Hindlimb muscle (tissue), 1 donor: ENCODE results near the gene MOB3A. TPM values are rescaled to one million over a fixed set of nuclear protein-coding genes. Genes with fewer than 3 reads are reported as not detected.
"Not testable (repeated sequence)": the region's sequence is repeated elsewhere in the genome, so short reads cannot be mapped to it uniquely, and the experiment has no call there.

Source experiments
- DNase-seq: peaks from one replicate; pipeline ENCODE4 v3.0.0-alpha.2; 2013
- polyA plus RNA-seq: library from polyadenylated mRNA; unstranded; fragments of 120-200 nt; gene quantifications from one replicate; pipeline ENCODE4 v1.2.1, GENCODE V29; 2013; ENCODE audit not compliant: insufficient read length

Gene MOB3A
- polyA plus RNA-seq, result 18.3 TPM

DNA sequence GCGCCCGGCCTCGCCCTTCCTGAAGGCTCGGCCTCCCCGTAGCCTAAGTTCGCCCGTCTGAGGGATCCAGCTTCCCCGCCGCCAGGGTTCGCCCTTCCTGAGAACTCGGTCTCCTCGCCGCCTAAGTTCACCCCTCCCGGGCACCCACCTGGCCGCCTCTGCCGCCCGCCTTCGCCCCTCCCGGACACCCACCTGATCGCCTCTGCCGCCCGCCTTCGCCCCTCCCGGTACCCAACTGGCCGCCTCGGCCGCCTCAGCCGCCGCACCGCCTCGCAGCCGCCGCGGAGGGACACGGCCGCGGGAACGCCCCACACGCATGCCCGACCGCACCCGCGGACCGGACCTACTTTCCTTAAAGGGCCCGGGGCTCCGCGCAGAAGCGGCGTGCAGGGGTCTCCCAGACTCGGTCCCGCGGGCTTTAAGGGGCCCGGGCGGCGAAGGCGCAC is at the start of gene MOB3A:
Gene MOB3A (minus strand): TSS at position 293 of the 446 bp plus-strand sequence. CDS start 17,766 bp downstream, outside the sequence.
- DNase-seq, result peak; percentile 94

- no peak for DNase-seq
These were observed 49.7 kb upstream of the MOB3A start for GRCh38 chr19:2145831-2146241.

DNA sequence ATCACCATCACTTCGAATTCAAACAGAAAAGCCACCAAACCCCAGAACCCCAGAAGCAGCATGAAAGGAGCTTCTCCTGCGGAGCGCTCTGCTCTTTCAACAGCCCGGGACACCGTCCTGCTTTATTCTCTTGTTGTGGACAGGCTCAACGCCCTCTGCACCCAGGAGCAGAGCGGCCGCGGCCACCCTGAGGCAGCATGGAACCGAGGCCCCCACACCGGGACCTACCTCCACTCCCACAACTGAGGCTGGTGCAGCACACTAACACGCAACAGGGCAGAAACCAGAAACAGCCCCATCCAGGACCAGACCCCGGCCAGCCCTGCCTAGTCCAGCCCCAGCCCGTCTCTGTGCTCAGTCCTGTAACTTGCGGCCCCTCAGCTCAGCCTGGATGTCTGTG is 48.1 kb upstream of the MOB3A start:
- no peak for DNase-seq

DNA sequence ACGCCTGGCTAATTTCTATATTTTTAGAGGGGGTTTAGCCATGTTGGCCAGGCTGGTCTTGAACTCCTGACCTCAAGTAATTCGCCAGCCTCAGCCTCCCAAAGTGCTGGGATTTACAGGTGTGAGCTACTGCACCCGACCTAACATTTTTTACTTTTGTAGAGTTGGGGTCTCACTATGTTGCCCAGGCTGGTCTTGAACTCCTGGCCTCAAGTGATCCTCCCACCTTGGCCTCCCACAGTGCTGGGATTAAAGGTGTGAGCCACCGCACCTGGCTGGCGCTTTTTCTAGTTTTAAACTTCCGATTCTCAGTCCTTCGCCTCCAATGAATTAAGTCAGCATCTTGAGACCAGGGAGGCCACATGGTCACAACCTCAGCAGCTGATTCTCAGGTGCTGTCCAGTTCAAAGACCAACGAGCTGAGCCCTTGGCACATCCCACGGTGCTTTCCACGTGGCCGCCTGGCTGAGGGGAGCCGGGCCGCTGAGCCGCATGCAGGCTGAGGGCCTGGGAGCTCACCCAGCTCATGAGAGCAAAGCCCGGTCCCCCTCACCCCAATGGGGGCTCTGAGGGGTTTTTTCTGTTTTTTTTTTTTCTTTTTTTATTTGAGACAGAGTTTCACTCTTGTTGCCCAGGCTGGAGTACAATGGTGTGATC is 46.2 kb upstream of the MOB3A start:
- DNase-seq, result no peak

DNA sequence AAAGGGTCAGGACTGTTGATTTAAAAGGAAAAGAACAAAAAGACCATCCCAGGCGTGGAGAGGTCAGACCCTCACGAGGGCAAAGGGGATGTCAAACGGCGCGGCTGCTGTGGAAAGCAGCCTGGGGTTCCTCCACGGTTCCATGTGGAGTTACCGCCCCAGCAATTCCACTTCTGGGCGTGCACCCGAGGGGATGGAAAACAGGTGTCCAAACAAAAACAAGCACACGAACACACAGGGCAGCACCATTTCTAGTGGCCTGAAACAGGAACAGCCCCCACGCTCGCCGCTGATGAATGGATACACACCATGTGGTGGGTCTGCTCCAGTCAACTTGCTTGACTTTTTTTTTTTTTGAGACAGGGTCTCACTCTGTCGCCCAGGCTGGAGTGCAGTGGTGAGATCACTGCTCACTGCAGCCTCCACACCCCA is 44.0 kb upstream of the MOB3A start:
- no peak for DNase-seq

DNA sequence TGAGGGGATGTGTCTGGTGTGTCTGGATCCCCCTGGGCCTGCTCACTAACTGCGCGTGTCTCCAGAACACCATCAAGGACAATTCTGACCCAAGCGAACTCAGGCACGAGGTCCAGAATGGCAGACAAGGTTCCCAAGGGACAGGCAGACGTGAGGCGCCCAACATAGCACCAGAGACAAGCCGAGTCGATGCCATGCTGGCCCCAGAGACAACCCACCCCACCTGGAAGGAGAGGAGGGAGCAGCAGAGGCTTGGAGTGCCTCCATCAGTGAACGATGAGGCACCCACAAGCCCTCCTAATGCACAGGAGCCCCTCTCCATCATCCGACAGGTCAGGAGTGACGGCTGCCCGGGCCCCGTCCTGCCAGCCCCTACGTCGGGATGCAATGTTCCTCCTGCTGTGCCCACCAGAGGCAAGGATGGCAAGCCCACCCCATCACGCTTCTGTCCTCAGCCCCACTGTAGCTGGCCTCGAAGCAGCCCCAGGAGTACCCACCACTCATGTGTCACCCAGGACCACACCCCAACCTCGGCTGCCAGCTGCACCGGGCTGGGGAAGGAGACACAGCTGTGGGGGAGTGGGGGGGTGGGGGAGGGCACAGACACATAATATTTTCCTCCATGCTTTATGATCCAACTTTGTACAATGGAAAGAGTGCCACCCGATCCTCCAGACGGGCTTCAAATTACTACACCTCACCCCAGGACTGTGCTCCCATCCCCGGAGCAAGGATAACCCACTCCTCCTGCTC is 43.4 kb upstream of the MOB3A start:
- DNase-seq, result no peak

GRCh38 chr19:2138061-2138728 is 42.1 kb upstream of the MOB3A start:
- no peak for DNase-seq

DNA sequence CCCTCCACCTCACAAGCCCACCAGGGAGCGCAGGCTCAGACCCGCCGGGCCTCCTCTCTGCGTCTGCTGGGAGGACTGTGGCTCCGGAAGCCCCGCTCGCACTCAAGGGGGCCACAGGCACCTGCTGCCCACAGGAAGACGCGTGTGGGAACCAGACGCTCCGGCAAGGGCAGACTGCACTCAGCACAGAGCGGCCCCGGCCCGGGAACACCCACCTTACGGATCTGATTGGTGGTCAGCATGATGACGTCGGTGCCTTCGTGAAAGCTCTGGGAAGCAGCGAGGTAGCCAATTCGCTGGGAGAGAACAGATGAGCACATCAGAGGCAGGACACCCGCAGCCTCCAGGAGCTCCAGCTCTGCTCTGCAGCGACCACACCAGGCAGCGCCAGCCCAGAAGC is 40.7 kb upstream of the MOB3A start:
- no peak for DNase-seq

DNA sequence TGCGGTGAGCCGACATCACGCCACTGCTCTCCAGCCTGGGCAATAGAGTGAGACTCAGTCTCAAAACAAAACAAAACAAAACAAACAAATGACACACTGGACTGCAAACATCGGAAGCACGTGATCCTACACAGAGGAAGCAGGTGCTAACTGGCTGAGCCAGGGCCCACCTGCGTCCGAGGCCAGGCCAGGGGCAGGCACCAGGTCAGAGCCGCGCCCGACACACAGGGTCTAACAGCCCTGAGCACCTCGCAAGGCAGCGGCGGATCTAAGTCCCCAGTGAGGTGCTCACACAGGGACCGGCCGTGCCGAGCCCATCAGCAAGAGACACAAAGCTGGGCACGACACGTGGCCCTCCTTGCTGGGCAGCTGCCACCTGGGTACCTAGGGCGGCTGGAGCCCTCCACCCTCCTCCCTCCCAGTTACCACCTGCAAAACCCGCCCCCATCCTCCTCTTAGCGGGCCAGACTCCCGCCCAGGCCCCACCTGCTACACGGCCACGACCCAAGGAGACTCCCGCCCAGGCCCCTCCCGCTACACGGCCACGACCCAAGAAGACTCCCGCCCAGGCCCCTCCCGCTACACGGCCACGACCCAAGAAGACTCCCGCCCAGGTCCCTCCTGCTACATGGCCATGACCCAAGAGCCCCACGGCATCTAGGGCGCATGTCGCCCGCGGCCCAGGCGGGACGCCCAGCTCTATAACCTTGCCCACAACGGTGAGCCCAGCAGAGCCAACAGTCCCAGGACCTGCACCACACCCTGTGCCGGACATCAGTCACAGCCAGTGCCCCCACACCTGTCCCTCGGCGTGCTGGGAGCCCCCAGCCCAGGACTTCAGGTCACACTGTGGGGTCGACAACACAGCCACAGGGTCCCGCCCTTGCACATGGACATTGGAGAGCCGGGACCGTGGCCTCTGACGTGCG is 39.6 kb upstream of the MOB3A start:
- no peak for DNase-seq

- DNase-seq, result no peak
These were observed 36.8 kb upstream of the MOB3A start for GRCh38 chr19:2132731-2133490.

DNA sequence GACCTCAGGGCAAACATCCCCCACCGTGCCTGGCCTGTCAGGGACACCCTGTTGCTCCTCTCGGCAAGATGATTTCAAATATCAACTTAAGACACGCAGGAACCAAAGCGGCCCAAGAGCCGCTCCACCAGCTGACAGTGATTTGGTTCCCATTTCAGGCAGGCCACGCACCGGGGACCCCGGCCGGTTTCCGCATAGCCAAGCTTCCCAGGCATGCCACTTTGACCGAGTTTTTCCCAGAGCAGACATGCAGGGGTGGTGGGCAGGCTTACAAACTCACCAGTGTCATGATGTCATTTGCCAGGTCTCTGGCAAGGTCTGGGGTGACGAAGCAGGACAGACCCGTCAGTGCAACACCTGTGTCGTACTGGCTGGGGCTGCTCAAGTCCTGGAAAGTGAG is 36.1 kb upstream of the MOB3A start:
- no peak for DNase-seq

GRCh38 chr19:2131012-2131975 is 35.2 kb upstream of the MOB3A start:
- DNase-seq, result not testable (repeated sequence)

DNA sequence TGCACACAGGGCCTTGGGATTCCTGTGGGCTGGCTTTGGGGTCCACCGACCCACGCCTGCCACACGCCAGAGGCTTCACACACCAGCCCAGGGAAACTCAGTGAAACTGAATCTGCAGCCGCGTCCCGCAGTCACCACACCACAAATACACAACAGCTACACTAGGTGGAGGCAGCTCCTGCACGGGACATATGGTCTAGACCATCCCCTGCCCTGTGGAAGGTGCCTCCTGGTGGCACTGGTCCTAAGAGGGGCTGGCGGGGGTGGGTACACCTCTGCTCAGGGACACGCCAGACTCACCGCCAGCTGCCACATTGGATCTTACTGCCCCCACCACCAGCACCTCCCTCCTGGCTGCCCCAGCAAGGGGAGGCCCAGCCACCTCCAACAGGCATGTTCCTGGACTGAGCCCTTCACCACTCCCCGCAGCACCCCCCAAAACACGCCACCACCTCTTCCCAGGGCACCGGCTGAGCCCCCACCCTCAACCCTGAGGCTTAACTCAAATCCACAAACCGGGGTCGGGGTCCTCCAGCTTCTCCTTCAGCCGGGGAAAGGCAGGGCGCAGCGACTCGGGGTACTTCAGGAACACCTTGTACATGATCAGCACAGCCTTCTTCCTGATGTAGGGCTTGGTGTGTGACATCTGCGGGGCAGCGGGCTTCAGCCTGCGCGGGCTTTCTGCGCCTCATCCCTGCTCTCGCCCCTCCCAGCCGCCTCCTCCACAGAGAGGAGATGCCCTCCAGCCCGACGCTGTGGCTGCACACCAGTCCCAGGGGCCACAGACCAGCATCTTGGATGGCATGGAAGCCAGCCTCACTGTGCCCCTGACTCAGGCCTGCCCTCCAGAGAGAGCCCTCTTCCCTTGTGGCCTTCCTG is 34.0 kb upstream of the MOB3A start:
- DNase-seq, result no peak

GRCh38 chr19:2129486-2129885 is 33.4 kb upstream of the MOB3A start:
- DNase-seq, result no peak

GRCh38 chr19:2129022-2129421 is 32.9 kb upstream of the MOB3A start:
- DNase-seq, result no peak

- DNase-seq, result not testable (repeated sequence)
These were observed 32.1 kb upstream of the MOB3A start for GRCh38 chr19:2128252-2128651.

GRCh38 chr19:2127758-2128157 is 31.6 kb upstream of the MOB3A start:
- DNase-seq, result no peak

GRCh38 chr19:2126879-2127518 is 30.9 kb upstream of the MOB3A start:
- DNase-seq, result no peak
